Colonic mucosa (tissue), 4 donors: ENCODE data around the gene IMPA2. TPM values are rescaled to one million over a fixed set of nuclear protein-coding genes. Genes with fewer than 3 reads are reported as not detected.
A peak's percentile ranks its signal among the peaks of the same experiment; 100 is the strongest.

ENCODE experiments used
- DNase-seq: peaks from one replicate; pipeline ENCODE4 v3.0.0-alpha.2; 2020
- H3K27ac ChIP-seq: fragments of 200-600 bp; one replicate; pipeline ENCODE4 v1.8.0; 2021
- H3K27me3 ChIP-seq: fragments of 200-600 bp; one replicate; pipeline ENCODE4 v1.8.0; 2021
- H3K36me3 ChIP-seq: fragments of 200-600 bp; one replicate; pipeline ENCODE4 v1.8.0; 2021
- H3K4me1 ChIP-seq: fragments of 200-600 bp; one replicate; pipeline ENCODE4 v1.8.0; 2021; ENCODE audit warnings: mild to moderate bottlenecking
- H3K4me3 ChIP-seq: fragments of 200-600 bp; one replicate; pipeline ENCODE4 v1.8.0; 2021
- H3K9ac ChIP-seq, 2 donors: one replicate each; pipeline ENCODE4 v1.7.0; 2013; ENCODE audit warnings: control low read depth in 2 of 2, low read depth in 2 of 2, low read length in 2 of 2
- H3K9me3 ChIP-seq: fragments of 200-600 bp; one replicate; pipeline ENCODE4 v1.8.0; 2021
- intact Hi-C: fragments of 100-400 bp; cut with DNase I; formaldehyde crosslinking; loops from one replicate; pipeline ENCODE4 v1.14.1; 2022
- total RNA-seq, 2 donors: library from RNA; stranded (reverse); fragmentation: NEBNext Ultra II Directional in 1 of 2; extraction: Animal tissue kit (Norgen Biotek cat#: 25700) in 1 of 2; gene quantifications; one replicate each; pipeline ENCODE4 v1.2.1, GENCODE V29; 2021
- TF ChIP-seq, protein P1 (sequence below): fragments of 200-600 bp; IDR thresholded peaks from one replicate; pipeline ENCODE4 v1.8.0; 2022; ENCODE audit warnings: antibody characterized with exemption, mild to moderate bottlenecking
- donor health status: healthy.
- donor health status: DM: no; HTN: no; CAD: no.
- donor health status: DM: no; HTN: no; CAD: no.

The IMPA2 gene
- total RNA-seq, 2 donors from 2014 or later, result 150 to 201 TPM

DNA sequence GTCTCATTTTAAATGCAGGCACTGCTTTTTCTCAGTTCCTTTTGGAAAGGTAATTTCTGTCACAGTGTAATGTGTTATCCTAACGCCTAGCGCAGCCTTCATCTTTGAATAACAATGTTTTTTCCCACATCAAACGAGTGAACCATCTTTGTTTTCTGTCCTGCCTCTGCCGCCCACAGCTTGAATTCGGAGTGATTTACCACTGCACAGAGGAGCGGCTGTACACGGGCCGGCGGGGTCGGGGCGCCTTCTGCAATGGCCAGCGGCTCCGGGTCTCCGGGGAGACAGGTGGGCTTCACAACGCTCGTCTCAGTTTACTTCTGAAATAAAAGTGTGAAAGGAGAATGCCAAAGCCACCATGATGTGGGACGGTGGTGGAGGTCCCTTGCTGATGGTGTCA lies 32.8 kb downstream of the IMPA2 start:
- H3K27me3 ChIP-seq, result no peaks in the 10 kb centered on the region
- intact Hi-C loops, result no loop called here
- H3K27ac ChIP-seq, result peak overlapping the region; percentile 89
- H3K9me3 ChIP-seq, result no peaks in the 10 kb centered on the region
- peak overlapping the region in 1 of 2 donors; percentile 81 for H3K9ac ChIP-seq
- no peak for DNase-seq
- H3K36me3 ChIP-seq, result no peaks in the 10 kb centered on the region
- H3K4me3 ChIP-seq, result no peak overlapping the region
- H3K4me1 ChIP-seq, result peaks cover 23% of the 10 kb centered on the region
- TF ChIP-seq, protein P1, sequence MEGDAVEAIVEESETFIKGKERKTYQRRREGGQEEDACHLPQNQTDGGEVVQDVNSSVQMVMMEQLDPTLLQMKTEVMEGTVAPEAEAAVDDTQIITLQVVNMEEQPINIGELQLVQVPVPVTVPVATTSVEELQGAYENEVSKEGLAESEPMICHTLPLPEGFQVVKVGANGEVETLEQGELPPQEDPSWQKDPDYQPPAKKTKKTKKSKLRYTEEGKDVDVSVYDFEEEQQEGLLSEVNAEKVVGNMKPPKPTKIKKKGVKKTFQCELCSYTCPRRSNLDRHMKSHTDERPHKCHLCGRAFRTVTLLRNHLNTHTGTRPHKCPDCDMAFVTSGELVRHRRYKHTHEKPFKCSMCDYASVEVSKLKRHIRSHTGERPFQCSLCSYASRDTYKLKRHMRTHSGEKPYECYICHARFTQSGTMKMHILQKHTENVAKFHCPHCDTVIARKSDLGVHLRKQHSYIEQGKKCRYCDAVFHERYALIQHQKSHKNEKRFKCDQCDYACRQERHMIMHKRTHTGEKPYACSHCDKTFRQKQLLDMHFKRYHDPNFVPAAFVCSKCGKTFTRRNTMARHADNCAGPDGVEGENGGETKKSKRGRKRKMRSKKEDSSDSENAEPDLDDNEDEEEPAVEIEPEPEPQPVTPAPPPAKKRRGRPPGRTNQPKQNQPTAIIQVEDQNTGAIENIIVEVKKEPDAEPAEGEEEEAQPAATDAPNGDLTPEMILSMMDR, result no peak

DNA sequence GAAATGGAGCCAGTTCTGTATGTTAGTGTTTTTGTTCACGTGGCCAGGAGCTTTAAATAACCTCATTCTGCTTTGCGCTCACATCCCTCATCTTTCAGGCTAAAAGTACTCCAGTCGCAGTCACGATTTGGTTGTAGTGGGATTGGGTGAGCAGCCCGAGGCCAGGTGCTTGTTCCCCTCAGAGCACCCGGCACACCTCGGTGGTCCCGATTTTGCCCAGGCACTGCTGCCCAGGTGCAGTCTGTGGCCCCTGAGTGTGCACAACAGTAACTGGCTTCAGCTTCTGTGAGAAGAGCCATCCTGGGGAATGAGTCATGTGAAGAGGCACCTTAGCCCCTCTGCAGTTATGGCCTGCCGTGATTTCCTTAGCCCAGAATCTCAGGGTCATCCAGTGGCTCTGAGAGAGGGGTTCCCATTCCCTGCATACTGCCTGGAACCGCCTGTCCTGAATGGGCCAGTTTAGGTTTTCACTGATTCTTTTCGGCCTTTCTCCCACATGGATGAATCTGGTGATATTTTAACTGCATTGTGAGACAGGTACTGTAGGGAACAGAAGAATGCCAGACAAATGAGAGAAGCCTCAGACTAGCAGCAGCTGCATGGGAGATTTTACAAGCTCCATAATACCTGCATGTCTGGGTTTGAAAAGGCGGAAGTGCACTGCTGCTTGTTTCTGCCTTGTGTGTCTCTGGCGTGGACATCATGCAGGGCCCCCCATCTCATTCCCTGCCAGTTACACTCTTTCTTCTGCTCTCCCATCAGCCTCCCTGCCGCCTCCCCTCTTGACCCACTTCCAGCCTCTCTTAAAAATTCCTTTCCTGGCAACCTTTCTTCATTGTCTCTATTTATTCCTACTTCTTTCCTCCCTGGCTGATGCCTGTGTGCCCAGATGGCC lies 33.5 kb downstream of the IMPA2 start:
- H3K36me3 ChIP-seq, result no peaks in the 10 kb centered on the region
- TF ChIP-seq, protein P1, result no peak
- peaks cover 16% of the 10 kb centered on the region for H3K4me1 ChIP-seq
- no peak for DNase-seq
- intact Hi-C loops, result no loop called here
- no peaks in the 10 kb centered on the region for H3K27me3 ChIP-seq
- no peaks in the 10 kb centered on the region for H3K9me3 ChIP-seq
- H3K9ac ChIP-seq, result peak overlapping the region; percentile 66 to 81
- H3K27ac ChIP-seq, result peak overlapping the region; percentile 89
- no peak overlapping the region for H3K4me3 ChIP-seq

- H3K36me3 ChIP-seq, result no peaks in the 10 kb centered on the region
- peak overlapping the region; percentile 89 for H3K27ac ChIP-seq
- peak overlapping the region; percentile 66 to 81 for H3K9ac ChIP-seq
- peak; percentile 85 for DNase-seq
- no peaks in the 10 kb centered on the region for H3K27me3 ChIP-seq
- intact Hi-C loops, result no loop called here
- H3K4me3 ChIP-seq, result no peak overlapping the region
- H3K4me1 ChIP-seq, result peaks cover 15% of the 10 kb centered on the region
- no peaks in the 10 kb centered on the region for H3K9me3 ChIP-seq
- TF ChIP-seq, protein P1, result no peak
Observed at GRCh38 chr18:12015416-12016062, 34.2 kb downstream of the IMPA2 start.

GRCh38 chr18:12017081-12017480 lies 35.8 kb downstream of the IMPA2 start:
- intact Hi-C loops, result no loop called here
- H3K36me3 ChIP-seq, result no peaks in the 10 kb centered on the region
- H3K9me3 ChIP-seq, result no peaks in the 10 kb centered on the region
- H3K4me3 ChIP-seq, result no peak overlapping the region
- H3K4me1 ChIP-seq, result peaks cover 9% of the 10 kb centered on the region
- no peak overlapping the region for H3K27ac ChIP-seq
- TF ChIP-seq, protein P1, result no peak
- no peaks in the 10 kb centered on the region for H3K27me3 ChIP-seq
- H3K9ac ChIP-seq, result no peak overlapping the region
- no peak for DNase-seq

GRCh38 chr18:12018861-12019260 lies 37.6 kb downstream of the IMPA2 start:
- Histone ChIP-seq H3K4me3 (no peak overlapping the region), H3K4me1 (peaks cover 9% of the 10 kb centered on the region), H3K27me3 (no peaks in the 10 kb centered on the region), H3K9me3 (no peaks in the 10 kb centered on the region), H3K36me3 (no peaks in the 10 kb centered on the region), H3K9ac (no peak overlapping the region), H3K27ac (no peak overlapping the region)
- intact Hi-C loops, result no loop called here
- TF ChIP-seq, protein P1, result no peak
- no peak for DNase-seq
